Liver (tissue), 9 donors: ENCODE measurements around the gene TFCP2. TPM values are rescaled to one million over a fixed set of nuclear protein-coding genes. Genes with fewer than 3 reads are reported as not detected.

Experiments used
- DNase-seq: peaks from one replicate; pipeline ENCODE4 v3.0.0-alpha.2; 2017; ENCODE audit warnings: low spot score
- H3K27ac ChIP-seq, 2 donors: one replicate each; pipeline ENCODE4 v1.7.0; 2013; ENCODE audit warnings: inconsistent platforms in 2 of 2, low read length in 2 of 2, control low read depth in 1 of 2, low read depth in 1 of 2, mild to moderate bottlenecking in 1 of 2
- H3K27me3 ChIP-seq, 4 donors: one replicate each; pipeline versions ENCODE4 v1.6.1 to v1.7.0; 2013; ENCODE audit warnings: low read length in 3 of 4, inconsistent platforms in 1 of 4, mild to moderate bottlenecking in 1 of 4, moderate library complexity in 1 of 4; ENCODE audit not compliant: control insufficient read depth in 4 of 4, insufficient read depth in 4 of 4
- H3K36me3 ChIP-seq, 4 donors: one replicate each; pipeline versions ENCODE4 v1.6.1 to v1.7.0; 2013; ENCODE audit warnings: low read length in 3 of 4, mild to moderate bottlenecking in 3 of 4, low read depth in 1 of 4, moderate library complexity in 1 of 4; ENCODE audit not compliant: control insufficient read depth in 4 of 4, insufficient read depth in 3 of 4
- H3K4me1 ChIP-seq, 4 donors: one replicate each; pipeline versions ENCODE4 v1.6.1 to v1.7.0; 2013; ENCODE audit warnings: low read length in 3 of 4, mild to moderate bottlenecking in 3 of 4, moderate library complexity in 1 of 4; ENCODE audit not compliant: control insufficient read depth in 4 of 4, insufficient read depth in 4 of 4
- H3K4me3 ChIP-seq, 3 donors: one replicate each; pipeline versions ENCODE4 v1.6.1 to v1.7.0; 2013; ENCODE audit warnings: low read length in 3 of 3, control low read depth in 1 of 3, low read depth in 1 of 3, mild to moderate bottlenecking in 1 of 3
- H3K9ac ChIP-seq, 2 donors: one replicate each; pipeline ENCODE4 v1.7.0; 2013; ENCODE audit warnings: low read length in 2 of 2, mild to moderate bottlenecking in 2 of 2, moderate library complexity in 2 of 2, control low read depth in 1 of 2, low read depth in 1 of 2
- H3K9me3 ChIP-seq, 4 donors: one replicate each; pipeline versions ENCODE4 v1.6.1 to v1.7.0; 2013; ENCODE audit warnings: low read length in 3 of 4; ENCODE audit not compliant: control insufficient read depth in 4 of 4
- ATF3 ChIP-seq: IDR thresholded peaks from 2 replicates; pipeline ENCODE4 v1.6.1; 2016; ENCODE audit warnings: antibody characterized with exemption
- CTCF ChIP-seq: fragments of 150-350 bp; IDR thresholded peaks from 2 replicates; pipeline ENCODE4 v1.5.1; 2017; ENCODE audit warnings: improper control_type of control experiment, low read depth, low read length; ENCODE audit not compliant: missing input control
- EGR1 ChIP-seq, 2 donors: IDR thresholded peaks; 2 replicates each; pipeline ENCODE4 v1.6.1; 2016 to 2018; ENCODE audit warnings: antibody characterized with exemption in 2 of 2, low read depth in 2 of 2
- FOXA2 ChIP-seq: IDR thresholded peaks from 2 replicates; pipeline ENCODE4 v1.6.1; 2016; ENCODE audit warnings: antibody characterized with exemption
- GABPA ChIP-seq, 2 donors: IDR thresholded peaks in 1 of 2; conservative IDR thresholded peaks in 1 of 2; 2 replicates each; pipeline ENCODE4 v1.6.1; 2016; ENCODE audit warnings: antibody characterized with exemption in 2 of 2, mild to moderate bottlenecking in 1 of 2, moderate library complexity in 1 of 2
- REST ChIP-seq: IDR thresholded peaks from 2 replicates; pipeline ENCODE4 v1.6.1; 2016; ENCODE audit warnings: antibody characterized with exemption, mild to moderate bottlenecking
- TAF1 ChIP-seq: conservative IDR thresholded peaks from 2 replicates; pipeline ENCODE4 v1.6.1; 2016; ENCODE audit warnings: antibody characterized with exemption, mild to moderate bottlenecking
- ZBTB33 ChIP-seq: IDR thresholded peaks from 2 replicates; pipeline ENCODE4 v1.6.1; 2016; ENCODE audit warnings: antibody characterized with exemption
- WGBS: extraction: QIAGEN DNeasy Blood & Tissue Kit; methylation state at CpG from one replicate; pipeline ENCODE4 v1.1.7; 2013; 5-methylcytosine and 5-hydroxymethylcytosine counted together
- polyA plus RNA-seq, 2 donors: library from polyadenylated mRNA; stranded (reverse) in 1 of 2; unstranded in 1 of 2; fragments of 200-250 nt in 1 of 2; fragments of >200 nt in 1 of 2; fragmentation: Nextera tagmentation in 1 of 2; extraction: Ambion mirVana in 1 of 2; gene quantifications; one replicate each; pipeline versions ENCODE4 v1.2.1 to v1.2.3, GENCODE V29; 2013 to 2015
- total RNA-seq, 2 donors: library from RNA; depleted of rRNA; stranded (reverse); fragments of >200 nt; gene quantifications; one replicate each; pipeline ENCODE4 v1.2.3, GENCODE V29; 2014
- donor health status: healthy.
- donor health status: healthy.
- donor health status: healthy.
- donor health status: healthy.
- donor health status: healthy.

Gene TFCP2
- total and polyA plus RNA-seq, 4 donors = 1.6 to 8.6 (median 5.1) TPM

- H3K4me1 ChIP-seq = peaks cover 0 to under 1% (median 0%) of the 10 kb centered on the region in 4 donors
- no peak overlapping the region for H3K4me3 ChIP-seq
- peaks cover 0 to 4% (median 0%) of the 10 kb centered on the region in 4 donors for H3K36me3 ChIP-seq
- H3K9ac ChIP-seq = no peak overlapping the region
- no peaks in the 10 kb centered on the region for H3K27me3 ChIP-seq
- WGBS = 88% methylated on average over 2 of the region's 2 CpGs
- no peaks in the 10 kb centered on the region for H3K9me3 ChIP-seq
- no peak for TF ChIP-seq FOXA2
- no peak for TF ChIP-seq REST
- TF ChIP-seq TAF1 = no peak
- TF ChIP-seq EGR1 (IDR thresholded peaks at IDR 0.05; ENCODE audit: low read depth in 2 of 2) = no peak
- TF ChIP-seq GABPA (IDR thresholded peaks at IDR 0.05 in 1 of 2, conservative IDR thresholded peaks at IDR 0.05 in 1 of 2) = no peak
- no peak for TF ChIP-seq CTCF
- TF ChIP-seq ZBTB33 = no peak
- no peak for TF ChIP-seq ATF3
- no peak for DNase-seq
- H3K27ac ChIP-seq = no peak overlapping the region
Measured at GRCh38 chr12:51127050-51127729, 45.7 kb downstream of the TFCP2 start.

GRCh38 chr12:51126297-51126696, 46.6 kb downstream of the TFCP2 start:
- Histone ChIP-seq H3K4me3 (no peak overlapping the region), H3K4me1 (peaks cover 0 to 1% (median 0%) of the 10 kb centered on the region in 4 donors), H3K9ac (no peak overlapping the region), H3K36me3 (peaks cover 0 to 4% (median 0%) of the 10 kb centered on the region in 4 donors), H3K27ac (no peak overlapping the region), H3K9me3 (no peaks in the 10 kb centered on the region), H3K27me3 (no peaks in the 10 kb centered on the region)
- no peak for DNase-seq
- WGBS = 98% methylated on average over 2 of the region's 2 CpGs
- TF ChIP-seq TAF1 = no peak
